GM23338 (cell line): ENCODE data around the gene TNS1. TPM values are rescaled to one million over a fixed set of nuclear protein-coding genes. Genes with fewer than 3 reads are reported as not detected.

Source experiments
- ATAC-seq: fragments of 200-7000 bp; cut with Tn5 transposase; 3 replicates; pipeline ENCODE4 v1.9.1; 2020
- DNase-seq: peaks from one replicate; pipeline ENCODE4 v3.0.0-alpha.2; 2015; ENCODE audit warnings: low spot score
- H2AFZ ChIP-seq: fragments of 200-600 bp; sonication (generic); 2 replicates; pipeline ENCODE4 v1.8.0; 2016; ENCODE audit warnings: antibody characterized with exemption, mild to moderate bottlenecking, moderate library complexity
- H3F3A ChIP-seq: fragments of 200-600 bp; sonication (generic); replicated peaks from 2 replicates; pipeline ENCODE4 v1.8.0; 2017; ENCODE audit warnings: antibody characterized with exemption, mixed run types, low read depth
- H3K27ac ChIP-seq: fragments of 200-600 bp; sonication (generic); 2 replicates; pipeline ENCODE4 v1.6.1; 2016; ENCODE audit warnings: low read depth
- H3K27me3 ChIP-seq: fragments of 200-600 bp; sonication (generic); 2 replicates; pipeline ENCODE4 v1.8.0; 2016; ENCODE audit warnings: mild to moderate bottlenecking, mixed run types, moderate library complexity; ENCODE audit not compliant: insufficient read depth
- H3K36me3 ChIP-seq: fragments of 200-600 bp; sonication (generic); 2 replicates; pipeline ENCODE4 v1.8.0; 2016; ENCODE audit warnings: mild to moderate bottlenecking; ENCODE audit not compliant: insufficient read depth
- H3K4me1 ChIP-seq: fragments of 200-600 bp; sonication (generic); 2 replicates; pipeline ENCODE4 v1.8.0; 2016; ENCODE audit warnings: mild to moderate bottlenecking, moderate library complexity; ENCODE audit not compliant: insufficient read depth
- H3K4me2 ChIP-seq: fragments of 200-600 bp; sonication (generic); 2 replicates; pipeline ENCODE4 v1.7.1; 2017; ENCODE audit warnings: mixed run types
- H3K4me3 ChIP-seq: fragments of 200-600 bp; sonication (generic); 2 replicates; pipeline ENCODE4 v1.6.1; 2016; ENCODE audit warnings: mixed run types
- H3K79me2 ChIP-seq: fragments of 200-600 bp; sonication (generic); replicated peaks from 2 replicates; pipeline ENCODE4 v1.8.0; 2017; ENCODE audit warnings: mild to moderate bottlenecking; ENCODE audit not compliant: insufficient read depth
- H3K9me2 ChIP-seq: fragments of 200-600 bp; sonication (generic); 2 replicates; pipeline ENCODE4 v1.8.0; 2017; ENCODE audit not compliant: insufficient read depth
- H4K20me1 ChIP-seq: fragments of 200-600 bp; sonication (generic); replicated peaks from 2 replicates; pipeline ENCODE4 v1.8.0; 2017; ENCODE audit warnings: mild to moderate bottlenecking; ENCODE audit not compliant: insufficient read depth
- H3K27ac Mint-ChIP-seq: 2 replicates; pipeline ENCODE4 v1.8.0; 2020; ENCODE audit warnings: inconsistent platforms, mild to moderate bottlenecking, moderate library complexity, mixed read lengths
- H3K27me3 Mint-ChIP-seq: 3 replicates; pipeline ENCODE4 v1.8.0; 2022; ENCODE audit warnings: low read depth, mild to moderate bottlenecking, moderate library complexity, mixed read lengths, inconsistent platforms; ENCODE audit not compliant: insufficient read depth, poor library complexity
- H3K36me3 Mint-ChIP-seq: 3 replicates; pipeline ENCODE4 v1.8.0; 2021; ENCODE audit warnings: low read depth, mild to moderate bottlenecking, inconsistent platforms, moderate library complexity, mixed read lengths
- H3K4me1 Mint-ChIP-seq: 3 replicates; pipeline ENCODE4 v1.8.0; 2020; ENCODE audit warnings: mild to moderate bottlenecking, inconsistent platforms, mixed read lengths
- H3K4me3 Mint-ChIP-seq: 3 replicates; pipeline ENCODE4 v1.8.0; 2021; ENCODE audit warnings: moderate library complexity, mild to moderate bottlenecking, inconsistent platforms, mixed read lengths
- H3K9me3 Mint-ChIP-seq: 3 replicates; pipeline ENCODE4 v1.8.0; 2020; ENCODE audit warnings: moderate library complexity, mild to moderate bottlenecking, inconsistent platforms, mixed read lengths
- CREB1 ChIP-seq: fragments of 250-450 bp; sonication (Bioruptor Pico); IDR thresholded peaks from 2 replicates; pipeline ENCODE4 v1.5.0; 2020; ENCODE audit warnings: low read depth, mild to moderate bottlenecking, moderate library complexity
- ETS1 ChIP-seq: IDR thresholded peaks from 2 replicates; pipeline ENCODE4 v1.6.1; 2016; ENCODE audit warnings: antibody characterized with exemption
- EZH2phosphoT487 ChIP-seq: fragments of 200-600 bp; sonication (generic); IDR thresholded peaks from one replicate; pipeline ENCODE4 v1.8.1; 2018; ENCODE audit warnings: antibody characterized with exemption; ENCODE audit not compliant: unreplicated experiment
- JUNB ChIP-seq: IDR thresholded peaks from one replicate; pipeline ENCODE4 v1.6.1; 2016; ENCODE audit warnings: antibody characterized with exemption; ENCODE audit not compliant: unreplicated experiment
- REST ChIP-seq: IDR thresholded peaks from one replicate; pipeline ENCODE4 v1.6.1; 2018; ENCODE audit warnings: antibody characterized with exemption; ENCODE audit not compliant: unreplicated experiment
- STAT1 ChIP-seq: IDR thresholded peaks from one replicate; pipeline ENCODE4 v1.6.1; 2016; ENCODE audit warnings: antibody characterized with exemption; ENCODE audit not compliant: unreplicated experiment
- ZNF114 ChIP-seq: fragments of 250-450 bp; sonication (Bioruptor Pico); IDR thresholded peaks from 2 replicates; pipeline ENCODE4 v1.5.0; 2020; ENCODE audit warnings: mild to moderate bottlenecking, moderate library complexity
- ZNF331 ChIP-seq: fragments of 250-450 bp; sonication (Bioruptor Pico); IDR thresholded peaks from 2 replicates; pipeline ENCODE4 v1.5.0; 2020; ENCODE audit warnings: low read depth, mild to moderate bottlenecking, moderate library complexity
- polyA plus RNA-seq: library from polyadenylated mRNA; unstranded; fragments of >200 nt; fragmentation: Nextera tagmentation; extraction: Ambion mirVana; gene quantifications from 2 replicates; pipeline ENCODE4 v1.2.1, GENCODE V29; 2016
- total RNA-seq: library from RNA; depleted of rRNA; stranded (reverse); fragments of >200 nt; shearing (Covaris generic); gene quantifications from 2 replicates; pipeline ENCODE4 v1.2.3, GENCODE V29; 2014
- TF ChIP-seq, protein P1 (sequence below), 2 experiments: fragments of 200-600 bp in 1 of 2; sonication (generic) in 1 of 2; conservative IDR thresholded peaks; 2 replicates each; pipeline versions ENCODE4 v1.5.1 to v1.6.1; 2016 to 2017; ENCODE audit warnings: antibody characterized with exemption in 2 of 2, low read depth in 2 of 2, mild to moderate bottlenecking in 2 of 2, moderate library complexity in 1 of 2

The TNS1 gene
- total and polyA plus RNA-seq, 2 experiments from 2014 or later = 2.0 to 7.4 TPM

DNA sequence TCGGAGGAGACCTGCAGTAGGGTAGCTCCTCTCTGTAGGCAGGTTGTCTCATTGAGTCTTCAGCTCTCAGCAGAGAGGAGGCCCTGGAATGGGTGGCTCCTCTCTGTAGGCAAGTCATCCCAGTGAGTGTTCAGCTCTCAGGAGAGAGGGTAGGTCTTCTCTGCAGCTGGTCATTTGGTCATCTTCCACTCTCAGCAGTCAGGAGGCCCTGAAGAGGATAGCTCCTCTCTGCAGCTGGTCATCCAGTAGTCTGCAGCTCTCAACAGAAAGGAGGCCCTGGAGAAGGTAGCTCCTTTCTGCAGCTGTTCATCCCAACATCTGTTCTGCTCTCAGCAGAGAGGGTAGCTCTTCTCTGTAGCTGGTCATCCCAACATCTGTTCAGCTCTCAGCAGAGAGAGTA lies 40.3 kb upstream of the TNS1 start:
- Mint-ChIP-seq H3K27me3 (peaks cover 7% of the 10 kb centered on the region), H3K4me1 (peaks cover 9% of the 10 kb centered on the region; the same call in 2 of the 3 replicates), H3K9me3 (peaks cover 20% of the 10 kb centered on the region), H3K36me3 (peaks cover 5% of the 10 kb centered on the region; the same call in 1 of the 3 replicates), H3K27ac (no peak overlapping the region), H3K4me3 (no peak overlapping the region)
- ATAC-seq (no peak), DNase-seq (no peak)
- peaks cover 6% of the 10 kb centered on the region; the same call in 1 of the 2 replicates for H3K9me2 ChIP-seq
- H3K27ac ChIP-seq = no peak overlapping the region
- H3K79me2 ChIP-seq = no peaks in the 10 kb centered on the region
- no peaks in the 10 kb centered on the region for H4K20me1 ChIP-seq
- no peaks in the 10 kb centered on the region for H3K4me1 ChIP-seq
- no peaks in the 10 kb centered on the region for H3K36me3 ChIP-seq
- TF ChIP-seq ZNF331 (CRISPR knock-in tag) (no peak), CREB1 (CRISPR knock-in tag) (no peak), ETS1 (no peak), STAT1 (no peak), REST (no peak), EZH2phosphoT487 (no peak), ZNF114 (no peak), JUNB (no peak)
- TF ChIP-seq, protein P1, sequence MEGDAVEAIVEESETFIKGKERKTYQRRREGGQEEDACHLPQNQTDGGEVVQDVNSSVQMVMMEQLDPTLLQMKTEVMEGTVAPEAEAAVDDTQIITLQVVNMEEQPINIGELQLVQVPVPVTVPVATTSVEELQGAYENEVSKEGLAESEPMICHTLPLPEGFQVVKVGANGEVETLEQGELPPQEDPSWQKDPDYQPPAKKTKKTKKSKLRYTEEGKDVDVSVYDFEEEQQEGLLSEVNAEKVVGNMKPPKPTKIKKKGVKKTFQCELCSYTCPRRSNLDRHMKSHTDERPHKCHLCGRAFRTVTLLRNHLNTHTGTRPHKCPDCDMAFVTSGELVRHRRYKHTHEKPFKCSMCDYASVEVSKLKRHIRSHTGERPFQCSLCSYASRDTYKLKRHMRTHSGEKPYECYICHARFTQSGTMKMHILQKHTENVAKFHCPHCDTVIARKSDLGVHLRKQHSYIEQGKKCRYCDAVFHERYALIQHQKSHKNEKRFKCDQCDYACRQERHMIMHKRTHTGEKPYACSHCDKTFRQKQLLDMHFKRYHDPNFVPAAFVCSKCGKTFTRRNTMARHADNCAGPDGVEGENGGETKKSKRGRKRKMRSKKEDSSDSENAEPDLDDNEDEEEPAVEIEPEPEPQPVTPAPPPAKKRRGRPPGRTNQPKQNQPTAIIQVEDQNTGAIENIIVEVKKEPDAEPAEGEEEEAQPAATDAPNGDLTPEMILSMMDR (conservative IDR thresholded peaks at IDR 0.05; ENCODE audit: low read depth in 2 of 2) = no peak
- no peak overlapping the region for H3K4me2 ChIP-seq
- H2AFZ ChIP-seq = no peak overlapping the region
- no peaks in the 10 kb centered on the region for H3K27me3 ChIP-seq
- H3F3A ChIP-seq = no peaks in the 10 kb centered on the region
- H3K4me3 ChIP-seq = no peak overlapping the region
